Transverse colon (tissue), 3 donors: ENCODE measurements around the gene TMPRSS2.

Source experiments
- EP300 ChIP-seq: sonication (generic); formaldehyde crosslinking; IDR thresholded peaks from one replicate; pipeline ENCODE4 v1.6.1; 2017; ENCODE audit warnings: antibody characterized with exemption, low read depth
- POLR2A ChIP-seq: fragments of 450-650 bp; IDR thresholded peaks from one replicate; pipeline ENCODE4 v1.6.1; 2016; ENCODE audit warnings: antibody characterized with exemption, mild to moderate bottlenecking, moderate library complexity
- TF ChIP-seq, protein P1 (sequence below), 5 experiments: fragments of 200-600 bp in 3 of 5; fragments of 450-650 bp in 2 of 5; sonication (generic) in 3 of 5; IDR thresholded peaks; 1 replicate in 2 of 5; 2 replicates in 3 of 5; pipeline ENCODE4 v1.5.1; 2016 to 2017; ENCODE audit warnings: antibody characterized with exemption in 5 of 5, inconsistent platforms in 3 of 5, mild to moderate bottlenecking in 2 of 5, moderate library complexity in 1 of 5

DNA sequence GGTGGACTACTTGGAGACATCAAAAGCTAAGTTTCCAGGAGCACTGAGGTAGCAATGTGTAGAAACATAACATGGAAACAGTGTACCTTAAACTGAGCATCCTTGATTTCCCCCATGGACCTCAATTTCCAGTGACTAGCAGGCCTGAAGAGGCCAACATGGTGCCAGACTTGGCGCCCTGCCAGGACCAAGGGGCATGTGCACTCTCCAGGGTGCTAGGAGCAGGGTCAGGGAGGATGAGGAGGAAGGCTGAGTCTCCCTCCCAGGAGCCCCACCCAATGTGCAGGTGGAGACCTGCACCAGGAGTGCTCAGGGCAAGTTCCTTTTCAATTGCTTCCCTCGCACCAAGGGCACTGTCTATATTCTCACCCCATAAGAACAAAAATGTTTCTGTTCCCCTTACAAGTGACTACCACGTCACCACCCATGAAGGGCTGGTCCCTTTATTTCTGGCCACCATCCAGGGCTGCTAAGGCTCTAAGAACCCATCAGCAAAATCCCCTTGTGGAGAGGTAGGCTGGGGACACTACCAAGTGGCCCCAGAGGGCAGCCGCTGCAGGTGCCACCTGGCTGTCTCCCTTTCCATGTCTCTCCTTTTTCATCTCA is 42.7 kb downstream of the TMPRSS2 start:
- TF ChIP-seq, protein P1, sequence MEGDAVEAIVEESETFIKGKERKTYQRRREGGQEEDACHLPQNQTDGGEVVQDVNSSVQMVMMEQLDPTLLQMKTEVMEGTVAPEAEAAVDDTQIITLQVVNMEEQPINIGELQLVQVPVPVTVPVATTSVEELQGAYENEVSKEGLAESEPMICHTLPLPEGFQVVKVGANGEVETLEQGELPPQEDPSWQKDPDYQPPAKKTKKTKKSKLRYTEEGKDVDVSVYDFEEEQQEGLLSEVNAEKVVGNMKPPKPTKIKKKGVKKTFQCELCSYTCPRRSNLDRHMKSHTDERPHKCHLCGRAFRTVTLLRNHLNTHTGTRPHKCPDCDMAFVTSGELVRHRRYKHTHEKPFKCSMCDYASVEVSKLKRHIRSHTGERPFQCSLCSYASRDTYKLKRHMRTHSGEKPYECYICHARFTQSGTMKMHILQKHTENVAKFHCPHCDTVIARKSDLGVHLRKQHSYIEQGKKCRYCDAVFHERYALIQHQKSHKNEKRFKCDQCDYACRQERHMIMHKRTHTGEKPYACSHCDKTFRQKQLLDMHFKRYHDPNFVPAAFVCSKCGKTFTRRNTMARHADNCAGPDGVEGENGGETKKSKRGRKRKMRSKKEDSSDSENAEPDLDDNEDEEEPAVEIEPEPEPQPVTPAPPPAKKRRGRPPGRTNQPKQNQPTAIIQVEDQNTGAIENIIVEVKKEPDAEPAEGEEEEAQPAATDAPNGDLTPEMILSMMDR (IDR thresholded peaks at IDR 0.05), result no peak
- TF ChIP-seq POLR2A, result no peak
- no peak for TF ChIP-seq EP300
